HG03571 (cell line): Measurements from ENCODE around the gene TMEM255B.
"Not testable (repeated sequence)": the region's sequence is repeated elsewhere in the genome, so short reads cannot be mapped to it uniquely, and the experiment has no call there.

Source experiments
- ATAC-seq: cut with Tn5 transposase; IDR thresholded peaks from one replicate; pipeline ENCODE4 v1.9.1; 2021; ENCODE audit not compliant: unreplicated experiment

Gene TMEM255B

GRCh38 chr13:113758651-113759524, at the start of gene TMEM255B:
Gene TMEM255B (plus strand): TSS chr13:113759226. CDS start chr13:113759270, 44 bp downstream.
- peak; percentile 82 for ATAC-seq

- no peak for ATAC-seq
Observed at GRCh38 chr13:113722921-113723320, 36.1 kb upstream of the TMEM255B start.

- ATAC-seq: no peak
Observed at GRCh38 chr13:113723410-113724015, 35.5 kb upstream of the TMEM255B start.

- no peak for ATAC-seq
Observed at GRCh38 chr13:113724016-113724758, 34.8 kb upstream of the TMEM255B start.

GRCh38 chr13:113724780-113725315, 34.2 kb upstream of the TMEM255B start:
- ATAC-seq: peak; percentile 53

- not testable (repeated sequence) for ATAC-seq
Observed at GRCh38 chr13:113725329-113726105, 33.5 kb upstream of the TMEM255B start.

- ATAC-seq: not testable (repeated sequence)
Observed at GRCh38 chr13:113726106-113726821, 32.8 kb upstream of the TMEM255B start.

GRCh38 chr13:113726961-113727411, 32.0 kb upstream of the TMEM255B start:
- no peak for ATAC-seq

- no peak for ATAC-seq
Observed at GRCh38 chr13:113728571-113729054, 30.4 kb upstream of the TMEM255B start.

GRCh38 chr13:113729187-113730019, 29.6 kb upstream of the TMEM255B start:
- ATAC-seq: no peak

- ATAC-seq: no peak
Observed at GRCh38 chr13:113730258-113730691, 28.8 kb upstream of the TMEM255B start.

- ATAC-seq: no peak
Observed at GRCh38 chr13:113730831-113731191, 28.2 kb upstream of the TMEM255B start.

- no peak for ATAC-seq
Observed at GRCh38 chr13:113731192-113732175, 27.5 kb upstream of the TMEM255B start.

GRCh38 chr13:113732176-113732960, 26.7 kb upstream of the TMEM255B start:
- ATAC-seq: no peak

- no peak for ATAC-seq
Observed at GRCh38 chr13:113732961-113733950, 25.8 kb upstream of the TMEM255B start.
